NK-92 (cell line): ENCODE measurements around the gene RHBDF1.

ENCODE experiments used
- DNase-seq: peaks from one replicate; lab custom pipeline; 2025; ENCODE audit not compliant: unreplicated experiment; lab: John Stamatoyannopoulos, UW

RHBDF1 gene

DNA sequence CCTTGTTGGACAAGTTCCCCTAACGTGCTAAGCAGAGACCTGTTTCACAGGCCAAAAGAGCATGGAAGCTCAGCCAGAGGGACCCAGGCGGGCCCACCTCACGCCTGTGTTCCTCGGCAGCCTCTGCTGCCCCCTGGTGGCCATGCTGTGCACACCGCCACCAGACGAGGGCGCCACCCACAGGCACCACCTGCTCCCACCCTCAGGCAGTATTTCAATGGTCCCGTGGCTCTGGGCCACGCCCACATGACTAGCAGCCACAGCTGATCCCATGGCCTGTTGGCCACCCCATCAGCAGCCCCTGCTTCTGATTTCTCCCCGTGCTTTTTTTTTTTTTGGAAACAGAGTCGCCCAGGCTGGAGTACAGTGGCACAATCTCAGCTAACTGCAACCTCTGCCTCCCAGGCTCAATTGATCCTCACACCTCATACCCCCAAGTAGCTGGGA, 24.5 kb upstream of the RHBDF1 start:
- DNase-seq, result peak; percentile 56

GRCh38 chr16:94918-95265, 22.5 kb upstream of the RHBDF1 start:
- DNase-seq, result no peak

- DNase-seq, result no peak
Observed at GRCh38 chr16:92431-93339, 20.3 kb upstream of the RHBDF1 start.

GRCh38 chr16:91484-91883, 19.1 kb upstream of the RHBDF1 start:
- no peak for DNase-seq

GRCh38 chr16:89391-90302, 17.2 kb upstream of the RHBDF1 start:
- no peak for DNase-seq

DNA sequence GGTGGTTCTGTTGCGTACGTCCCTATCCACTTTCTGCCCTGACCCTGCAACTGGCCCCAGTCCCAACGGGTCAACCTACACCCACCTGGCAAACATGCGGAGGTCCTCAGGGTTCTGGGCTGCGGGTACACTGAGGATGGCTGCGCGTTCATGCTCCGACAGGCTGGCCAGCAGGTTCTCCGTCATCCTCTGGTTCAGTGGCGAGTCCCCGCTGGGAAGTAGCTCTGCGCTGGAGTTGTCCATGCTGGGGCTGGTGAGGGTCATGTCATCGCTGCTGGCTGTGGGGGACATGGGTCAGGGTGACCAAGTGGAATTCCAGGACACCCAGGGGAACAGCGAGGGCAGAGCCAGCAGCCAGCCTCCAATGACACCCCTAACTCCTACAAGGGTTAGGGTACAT, 16.2 kb upstream of the RHBDF1 start:
- DNase-seq, result no peak

- no peak for DNase-seq
Observed at GRCh38 chr16:86483-86952, 14.1 kb upstream of the RHBDF1 start.

GRCh38 chr16:85865-86264, 13.4 kb upstream of the RHBDF1 start:
- DNase-seq, result no peak

GRCh38 chr16:85407-85782, 13.0 kb upstream of the RHBDF1 start:
- no peak for DNase-seq

GRCh38 chr16:84718-85406, 12.4 kb upstream of the RHBDF1 start:
- no peak for DNase-seq

DNA sequence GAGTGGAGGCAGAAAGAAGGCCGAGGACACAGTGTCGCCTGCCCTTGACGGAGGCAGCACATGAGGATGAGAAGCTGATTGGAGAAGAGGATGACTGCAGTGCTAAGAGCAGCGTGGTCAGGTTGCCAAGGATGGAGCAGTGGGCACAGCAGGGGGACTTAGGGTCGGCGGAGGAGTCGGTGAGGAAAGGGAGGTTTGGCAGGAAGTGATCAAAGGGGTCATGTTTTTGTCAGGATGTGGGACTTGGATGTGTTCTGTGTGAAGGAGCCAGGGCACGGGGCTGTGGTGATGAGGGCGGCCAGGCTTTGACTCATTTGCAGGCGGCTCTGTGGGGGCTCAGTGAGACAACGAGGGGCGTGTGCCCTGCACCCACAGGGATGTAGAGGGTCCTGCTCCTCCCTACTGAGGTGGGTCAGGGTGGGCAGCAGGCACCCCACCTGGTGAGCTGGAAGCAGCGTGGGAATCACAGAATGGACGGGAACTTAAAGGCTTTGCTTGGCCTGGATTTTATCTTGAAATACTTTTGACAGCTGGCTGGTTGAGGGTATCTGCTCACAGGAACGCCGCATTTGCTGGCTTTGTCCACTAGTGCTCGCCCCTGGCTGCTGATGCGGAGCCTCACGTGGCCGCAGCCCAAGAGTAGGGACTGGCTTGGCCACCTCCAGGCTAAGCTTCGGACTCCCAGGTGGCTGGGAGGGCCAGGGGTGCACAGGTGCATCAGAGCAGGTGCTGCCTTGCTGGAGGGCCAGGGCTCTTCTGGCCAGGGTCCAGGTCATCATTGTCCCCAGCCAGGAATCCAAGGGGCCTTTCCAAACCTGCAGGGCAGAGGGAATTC, 11.6 kb upstream of the RHBDF1 start:
- DNase-seq, result no peak

DNA sequence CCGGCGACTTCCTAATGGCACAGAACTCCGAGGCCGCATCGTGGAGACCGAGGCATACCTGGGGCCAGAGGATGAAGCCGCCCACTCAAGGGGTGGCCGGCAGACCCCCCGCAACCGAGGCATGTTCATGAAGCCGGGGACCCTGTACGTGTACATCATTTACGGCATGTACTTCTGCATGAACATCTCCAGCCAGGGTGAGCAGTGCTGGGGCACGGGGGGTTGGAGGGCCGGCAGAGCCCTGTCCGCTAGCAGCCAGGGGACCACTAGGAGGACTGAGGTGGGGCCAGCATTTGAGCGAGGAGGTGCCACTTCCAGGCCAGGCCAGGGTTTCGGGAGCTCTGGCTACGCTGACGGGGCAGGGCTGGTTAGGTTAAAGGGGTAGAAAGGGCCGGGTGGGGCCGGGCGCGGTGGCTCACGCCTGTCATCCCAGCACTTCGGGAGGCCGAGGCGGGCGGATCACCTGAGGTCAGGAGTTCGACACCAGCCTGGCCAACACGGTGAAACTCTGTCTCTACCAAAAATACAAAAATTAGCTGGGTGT, 10.7 kb upstream of the RHBDF1 start:
- DNase-seq, result no peak

- no peak for DNase-seq
Observed at GRCh38 chr16:79151-80054, 7.0 kb upstream of the RHBDF1 start.

- no peak for DNase-seq
Observed at GRCh38 chr16:78444-79150, 6.2 kb upstream of the RHBDF1 start.

GRCh38 chr16:77807-78443, 5.5 kb upstream of the RHBDF1 start, which contains the start of gene MPG:
TSS of gene MPG (plus strand) at chr16:78225. CDS start at chr16:78310, 85 bp downstream.
- DNase-seq, result no peak

- DNase-seq, result no peak
Observed at GRCh38 chr16:77273-77806, 4.9 kb upstream of the RHBDF1 start.

- no peak for DNase-seq
Observed at GRCh38 chr16:76535-77272, 4.3 kb upstream of the RHBDF1 start.
